Inflammatory macrophage treated with lipopolysaccharide for 1 hour (primary cell): Measurements from ENCODE around the gene UNC5A.

Experiments
- DNase-seq, 2 donors: peaks; one replicate each; pipeline ENCODE4 v3.0.0-alpha.2; 2020 to 2022

The UNC5A gene

DNA sequence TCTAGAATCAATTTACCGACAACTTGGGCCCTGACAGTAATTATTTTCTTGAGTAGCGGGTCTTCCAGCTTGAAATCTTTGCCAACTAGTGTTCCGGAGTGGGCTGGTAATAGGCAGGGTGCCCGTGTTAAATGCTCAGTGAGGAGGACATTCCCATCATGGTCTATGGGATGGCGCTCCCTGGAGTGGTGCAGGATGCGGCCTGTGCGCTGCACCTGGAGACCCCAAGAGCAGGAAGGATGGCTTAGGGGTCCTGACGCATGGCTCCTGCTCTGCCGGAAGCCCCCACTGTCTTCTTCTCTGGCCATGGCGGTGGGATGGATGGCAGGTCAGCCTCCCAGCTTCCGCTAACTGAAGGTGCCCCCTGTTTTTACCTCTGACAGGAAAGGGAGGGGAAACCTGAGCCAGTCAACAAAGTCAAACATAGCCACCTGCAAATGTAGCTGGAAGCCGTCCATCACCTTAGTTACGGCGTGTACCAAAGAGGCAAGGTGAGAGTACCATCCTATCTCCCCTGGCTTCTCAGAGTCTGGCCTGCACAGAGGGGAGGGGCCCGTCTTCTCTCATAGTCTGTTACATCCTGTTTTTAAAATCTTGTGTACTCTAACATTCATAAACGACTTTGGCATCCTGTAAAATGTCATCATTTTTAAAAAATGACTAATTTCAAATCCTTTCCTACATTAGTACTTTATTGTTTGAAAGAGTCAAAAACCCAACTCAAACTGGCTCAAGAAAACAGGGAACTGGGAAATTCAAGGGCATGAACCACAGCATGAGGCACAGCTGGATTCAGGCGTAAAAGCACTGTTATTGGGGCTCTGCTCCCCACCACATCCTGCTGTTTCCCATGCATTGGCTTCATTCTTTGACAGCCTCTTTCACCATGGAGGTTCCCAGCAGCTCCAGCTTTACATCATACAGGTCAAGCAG lies 28.5 kb upstream of the UNC5A start:
- DNase-seq: no peak

DNA sequence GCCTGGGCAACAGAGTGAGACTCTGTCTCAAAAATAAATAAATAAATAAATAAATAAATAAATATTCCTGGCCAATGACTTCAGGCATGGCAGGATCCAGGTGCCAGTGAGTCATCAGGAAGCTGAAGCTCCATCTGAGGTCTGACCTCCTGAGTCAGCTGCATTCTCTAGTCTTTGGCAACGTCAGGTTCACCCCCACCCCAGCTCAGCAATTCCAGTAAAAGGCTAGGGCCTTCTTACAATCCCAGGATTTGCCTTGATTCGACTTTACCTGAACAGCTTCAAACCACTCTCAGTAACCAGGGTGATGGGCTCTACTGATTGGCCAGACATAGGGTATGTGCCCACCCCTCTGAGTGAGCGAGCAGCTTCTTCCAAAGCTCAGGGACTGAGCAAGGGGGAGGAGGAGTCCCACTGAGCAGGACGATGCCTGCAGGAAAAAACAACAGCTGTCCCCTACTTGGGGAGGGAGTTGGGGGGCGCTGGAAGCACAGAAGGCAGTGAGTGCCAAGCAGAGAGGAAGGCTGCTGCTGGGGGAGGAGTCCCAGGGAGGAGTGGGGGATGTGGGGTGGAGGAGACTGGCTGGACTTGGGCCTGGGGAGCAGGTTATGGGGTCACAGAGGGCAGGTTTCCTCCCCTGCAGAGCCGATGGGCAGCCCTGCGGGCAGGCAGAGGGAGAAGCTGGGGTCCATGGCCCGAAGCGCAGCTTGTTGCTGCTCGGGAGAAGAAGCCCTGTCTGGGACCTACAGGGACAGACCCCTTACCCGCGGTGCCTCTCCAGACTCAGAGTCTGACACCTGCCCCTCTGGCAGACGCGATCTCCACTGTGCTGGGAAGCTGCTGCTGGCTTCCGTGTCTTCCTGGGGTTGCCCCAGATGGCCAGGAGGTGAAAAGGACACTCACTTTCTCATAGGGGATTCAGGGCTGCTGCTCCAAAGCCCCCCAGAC lies 25.9 kb upstream of the UNC5A start:
- DNase-seq: no peak

DNA sequence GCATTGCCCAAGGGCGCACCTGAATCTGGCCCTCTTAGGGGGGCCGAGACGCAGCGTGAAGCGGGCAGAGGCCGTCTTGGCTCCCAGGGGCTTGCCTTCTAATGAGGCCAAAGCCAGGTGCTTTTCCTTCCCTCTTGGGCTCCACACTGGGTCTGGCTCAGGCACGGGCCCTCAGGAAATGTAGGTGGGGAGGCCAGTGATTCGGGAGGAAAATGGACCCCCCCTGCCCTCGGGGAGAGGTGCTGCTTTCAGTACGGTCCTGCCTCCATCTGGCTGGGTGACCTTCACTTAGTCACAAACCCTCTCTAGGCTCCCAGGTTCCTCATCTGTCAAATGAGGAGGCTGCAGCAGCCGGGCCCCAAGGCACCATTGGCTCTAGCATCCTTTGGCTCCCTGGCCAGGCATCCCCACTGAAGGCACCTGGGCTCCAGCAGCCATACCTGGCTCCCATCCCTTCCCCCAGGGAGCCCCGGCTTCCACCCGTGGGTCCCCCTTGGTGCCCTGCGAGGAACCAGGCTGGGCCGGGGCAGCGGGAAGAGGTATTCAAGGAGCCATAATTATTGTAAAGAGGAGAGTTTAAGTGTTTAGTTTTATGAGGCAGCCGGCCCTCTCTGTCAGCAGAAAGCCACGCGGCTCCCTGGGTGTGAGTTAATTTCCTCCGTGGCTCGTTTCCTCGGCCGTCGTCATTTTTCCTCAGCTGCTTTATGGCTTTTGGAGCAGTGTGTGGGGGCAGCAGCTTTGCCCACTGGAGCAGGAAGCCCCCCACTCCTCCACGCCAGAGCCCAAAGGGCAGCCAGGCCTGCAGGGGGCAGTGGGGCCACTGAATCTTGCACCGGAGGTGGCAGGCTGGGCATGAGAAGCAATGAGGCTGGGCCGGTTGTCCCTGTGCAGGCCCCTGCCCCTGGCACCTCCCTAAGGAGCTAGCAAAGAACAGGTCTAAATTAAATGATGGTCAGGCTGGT lies 24.9 kb upstream of the UNC5A start:
- DNase-seq: no peak

DNA sequence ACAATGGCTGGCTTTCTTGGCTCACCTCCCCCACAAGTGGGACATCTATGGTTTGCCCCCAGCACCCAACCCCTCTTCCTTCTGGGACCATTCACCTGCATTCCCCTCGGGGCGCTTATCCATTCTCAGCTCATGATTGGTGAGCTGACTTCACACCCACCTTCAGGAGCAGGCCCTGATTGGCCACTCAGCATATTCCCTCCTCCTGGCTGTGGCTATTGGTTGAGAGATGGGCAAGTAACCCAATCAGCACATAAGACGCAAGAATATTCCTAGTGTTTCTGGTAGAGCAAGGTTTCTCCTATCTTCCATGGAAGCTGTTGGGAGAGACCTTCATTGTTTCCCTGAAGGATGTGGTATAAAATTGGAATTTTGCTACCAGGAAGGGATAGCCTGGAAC lies 22.7 kb upstream of the UNC5A start:
- no peak for DNase-seq

DNA sequence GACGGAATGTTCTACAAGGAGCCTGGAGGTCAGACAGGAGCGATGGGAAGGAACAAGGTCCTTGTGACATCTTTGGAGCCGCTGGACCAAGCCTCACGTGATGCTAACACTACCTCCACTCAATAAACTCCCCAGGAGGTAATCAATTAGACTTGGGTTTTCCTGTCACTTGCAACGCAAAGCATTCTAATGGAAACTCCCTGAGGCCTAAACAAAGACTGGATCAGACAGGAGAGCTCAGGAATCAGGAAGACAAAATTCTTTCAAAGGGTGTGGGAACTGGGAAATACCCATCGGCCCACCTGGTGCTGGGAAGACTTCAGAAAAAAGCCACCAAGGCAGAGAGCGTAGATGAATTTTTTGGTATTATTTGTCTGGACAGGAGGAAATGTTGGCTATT lies 22.3 kb upstream of the UNC5A start:
- DNase-seq: no peak

DNA sequence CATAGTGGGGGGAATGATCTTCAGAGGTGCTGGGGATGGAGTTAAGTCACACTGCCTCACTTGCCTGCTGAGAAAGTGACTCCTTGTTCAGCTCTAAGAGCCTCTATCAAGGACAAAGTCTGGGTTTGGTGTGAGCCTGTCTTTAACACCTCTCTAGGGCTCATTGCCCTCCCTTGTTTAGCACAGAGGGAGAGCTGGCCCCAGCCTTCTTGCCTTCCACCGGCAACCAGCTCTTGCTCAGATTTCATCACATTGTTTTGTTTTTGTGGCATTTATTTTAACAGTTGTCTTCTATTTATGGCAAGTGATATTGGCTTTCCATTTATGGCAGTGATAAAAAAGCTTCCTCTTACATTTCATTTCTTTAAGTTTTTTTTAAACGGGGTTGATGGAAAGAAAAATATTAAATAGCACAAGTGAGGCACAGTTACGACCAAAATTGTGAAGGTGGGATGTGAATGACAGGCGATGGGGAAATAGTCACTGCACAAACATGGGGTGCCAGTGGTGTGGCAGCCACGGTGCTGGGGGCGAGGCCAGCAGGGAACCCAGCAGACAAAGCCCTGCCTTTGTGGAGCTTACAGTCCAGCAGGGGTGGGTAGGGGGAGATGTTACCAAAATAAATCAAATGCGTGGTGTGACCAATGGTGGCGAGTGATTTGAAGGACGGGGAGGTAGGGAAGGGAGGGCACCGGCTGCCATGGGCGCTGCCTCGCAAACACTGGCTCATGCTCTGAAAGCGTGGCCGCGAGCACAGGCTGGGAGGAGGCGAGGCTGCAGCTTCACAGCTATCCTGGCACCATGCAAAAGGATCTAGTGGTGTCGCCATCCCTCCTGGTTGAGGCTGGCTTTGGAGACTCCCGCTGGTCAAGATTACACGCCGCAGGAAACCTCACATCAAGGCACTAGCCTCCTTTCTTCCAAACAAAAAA lies 21.2 kb upstream of the UNC5A start:
- DNase-seq: no peak

DNA sequence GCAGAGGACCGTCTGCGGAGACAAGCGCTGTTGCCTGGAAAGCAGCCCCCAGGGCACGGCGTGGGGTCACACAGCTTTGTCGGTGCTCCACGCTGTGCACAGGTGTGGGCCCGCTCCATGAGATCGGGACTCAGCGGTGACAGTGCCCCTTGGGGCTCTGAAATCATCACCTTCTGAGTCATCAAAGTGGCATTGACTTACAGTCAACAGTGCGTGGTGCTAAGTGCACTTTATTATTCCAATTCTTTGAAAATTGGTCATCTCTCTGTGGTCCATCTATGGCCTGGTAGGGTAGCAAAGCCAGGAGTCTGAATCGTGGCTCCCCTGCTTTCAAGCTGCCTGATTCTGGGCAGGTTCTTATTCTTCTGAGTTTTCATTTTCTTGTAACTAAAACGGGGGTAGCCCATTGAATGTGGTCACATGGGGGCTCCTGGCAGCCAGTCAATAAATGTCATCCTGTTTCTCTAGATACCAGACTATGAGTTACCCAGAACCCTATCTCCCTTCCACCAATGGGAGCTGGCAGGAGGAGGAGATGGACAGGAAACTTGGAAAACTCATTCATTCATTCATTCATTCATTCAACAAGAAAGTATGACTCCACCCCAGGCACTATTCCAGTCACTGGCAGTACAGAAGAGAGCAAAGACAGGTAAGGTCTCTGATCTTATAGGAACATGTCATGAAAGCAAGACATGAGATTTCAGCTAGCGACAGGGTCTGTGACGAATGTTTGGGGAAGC lies 20.3 kb upstream of the UNC5A start:
- no peak for DNase-seq

DNA sequence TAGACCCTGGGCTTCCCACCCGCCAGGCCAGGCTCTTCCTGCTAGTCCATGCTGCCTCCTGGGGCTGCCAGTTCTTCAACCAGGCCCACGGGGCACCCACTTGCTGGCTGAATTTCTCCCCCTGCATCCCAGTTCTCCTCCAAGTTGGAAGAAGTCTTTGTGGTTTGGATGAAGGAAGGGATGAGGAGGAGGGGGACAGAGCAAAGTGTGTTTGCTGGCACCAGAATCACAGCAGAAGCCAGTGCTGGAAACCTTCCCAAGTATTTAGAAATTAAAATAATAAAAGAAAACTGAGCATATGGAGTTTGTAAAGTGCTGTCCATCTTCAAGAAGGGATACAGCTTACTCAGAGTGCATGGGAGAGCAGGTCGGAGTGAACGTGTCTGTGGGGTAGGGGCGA lies 19.4 kb upstream of the UNC5A start:
- no peak for DNase-seq

DNA sequence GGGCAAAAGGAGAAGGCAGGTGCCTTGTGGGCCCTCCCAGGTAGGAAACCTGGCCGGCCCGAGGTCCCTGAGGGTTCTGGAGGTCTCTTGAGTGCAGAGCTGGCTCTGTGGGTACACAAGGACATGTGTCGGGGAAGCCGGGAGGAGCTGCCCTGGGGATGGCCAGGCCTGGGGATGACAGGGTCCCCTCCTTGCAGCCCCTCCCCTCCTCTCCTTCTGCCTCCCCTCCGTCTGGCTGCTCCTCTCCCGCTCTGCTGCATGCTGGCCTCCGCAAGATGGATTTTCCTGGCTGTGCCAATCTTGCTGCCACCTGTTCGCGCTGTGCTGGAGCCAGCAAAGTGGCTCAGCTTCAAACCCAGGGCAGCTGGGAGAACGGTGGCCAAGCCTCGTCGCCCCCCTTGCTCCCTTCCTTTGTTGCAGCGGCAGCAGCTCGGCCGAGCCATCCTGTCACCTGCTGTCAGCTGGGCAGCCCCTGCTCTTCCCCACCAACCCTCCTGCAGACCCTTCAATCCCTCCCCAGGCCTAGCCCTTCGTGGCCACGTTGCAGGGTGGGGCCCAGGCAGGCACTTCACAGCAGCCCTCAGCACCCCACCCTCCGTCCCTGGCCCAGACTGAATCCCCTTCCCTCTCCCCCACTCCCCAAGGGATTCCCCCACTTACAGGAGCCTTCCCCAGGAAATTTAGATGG lies 17.6 kb upstream of the UNC5A start:
- no peak for DNase-seq

DNA sequence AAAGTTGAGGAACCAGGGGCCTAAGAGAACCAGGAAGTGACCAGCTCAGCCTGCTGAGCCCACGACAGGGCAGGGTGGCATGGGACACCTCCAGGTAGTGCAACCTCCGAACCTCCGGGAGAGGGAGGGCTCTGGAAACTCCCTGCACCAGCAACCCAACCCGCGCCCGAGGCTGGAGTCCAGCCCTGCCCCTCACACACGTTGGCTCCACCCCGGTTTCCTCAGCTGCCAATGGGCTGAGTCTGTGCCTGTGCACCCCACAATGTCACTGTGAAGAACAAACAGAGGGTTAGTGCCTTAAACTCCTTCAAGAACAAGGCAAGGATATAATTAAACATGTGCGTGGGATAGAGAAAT lies 17.0 kb upstream of the UNC5A start:
- DNase-seq: no peak

DNA sequence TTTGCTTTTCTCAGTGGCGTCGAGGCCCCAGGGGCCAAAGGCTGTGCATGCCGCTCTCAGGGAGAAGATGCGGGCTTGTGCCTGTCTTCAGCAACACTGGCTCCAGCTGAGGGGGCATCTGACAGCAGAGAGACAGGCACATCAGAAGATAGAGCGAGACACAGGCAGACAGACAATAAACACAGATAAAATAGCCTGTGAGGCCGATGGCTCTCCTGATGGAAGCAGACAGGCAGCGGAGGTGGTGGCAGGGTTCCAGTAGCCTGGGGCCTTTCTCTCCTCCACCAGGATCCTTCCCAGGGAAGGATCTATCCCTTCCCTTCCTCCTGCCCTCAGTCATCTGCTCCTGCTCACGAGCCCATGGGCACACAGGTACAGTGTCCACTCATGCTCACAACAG lies 16.6 kb upstream of the UNC5A start:
- DNase-seq: no peak

DNA sequence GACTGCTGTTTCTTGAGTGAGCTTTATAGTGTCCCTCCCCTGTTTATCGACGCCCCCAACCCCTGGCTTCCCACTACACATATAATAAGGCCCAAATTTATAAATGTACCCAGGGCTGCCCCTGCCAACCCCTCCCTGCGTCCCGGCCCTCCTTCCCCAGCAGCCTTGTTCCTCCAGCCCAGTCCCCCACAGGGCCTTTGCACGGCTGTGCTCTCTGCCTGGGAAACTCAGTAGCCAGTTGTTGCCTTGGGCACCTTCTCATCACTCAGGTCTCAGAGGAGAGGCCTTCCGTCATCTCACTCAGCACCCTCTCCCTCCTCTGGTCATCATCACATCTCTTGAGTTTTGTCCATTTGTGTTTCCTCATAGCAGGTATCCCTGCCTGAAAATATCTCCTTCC lies 15.8 kb upstream of the UNC5A start:
- DNase-seq: no peak

DNA sequence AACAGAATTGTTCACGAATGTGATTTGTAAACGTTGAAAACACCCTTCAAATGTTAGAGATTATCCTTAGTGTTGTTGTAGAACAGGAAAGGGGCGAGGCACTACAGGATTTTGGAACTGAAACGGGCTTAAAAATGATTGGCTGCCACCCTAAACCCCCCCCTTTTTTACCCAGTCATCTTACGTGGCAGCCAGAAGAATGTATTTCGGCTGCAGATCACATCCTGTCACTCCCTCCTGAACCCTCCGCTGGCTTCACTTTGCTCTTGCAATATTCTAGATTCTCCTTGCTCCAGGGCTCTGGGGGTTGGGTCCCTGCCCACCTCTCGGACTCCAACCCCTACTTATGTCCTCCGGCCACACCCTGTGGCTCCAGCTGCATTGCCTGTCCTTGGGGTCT lies 13.9 kb upstream of the UNC5A start:
- DNase-seq: no peak

DNA sequence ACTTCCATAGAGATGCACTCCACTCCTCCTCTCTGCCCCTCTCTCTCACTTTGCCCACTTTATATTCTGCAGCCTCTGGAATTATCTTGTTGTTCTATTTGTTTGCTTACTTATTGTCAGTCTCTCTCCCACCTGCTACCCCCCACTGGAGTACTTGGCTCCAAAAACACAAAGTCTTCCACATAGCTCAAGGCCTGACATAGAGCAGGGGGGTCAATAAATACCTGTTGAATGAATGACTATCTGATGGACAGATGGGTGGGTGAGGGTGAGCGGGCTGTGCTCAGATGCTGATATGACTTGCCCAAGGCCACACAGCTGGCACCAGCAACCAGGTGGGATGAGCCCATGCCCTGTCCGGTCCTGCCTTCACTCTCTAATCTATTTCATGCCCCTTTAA lies 13.4 kb upstream of the UNC5A start:
- DNase-seq: no peak

DNA sequence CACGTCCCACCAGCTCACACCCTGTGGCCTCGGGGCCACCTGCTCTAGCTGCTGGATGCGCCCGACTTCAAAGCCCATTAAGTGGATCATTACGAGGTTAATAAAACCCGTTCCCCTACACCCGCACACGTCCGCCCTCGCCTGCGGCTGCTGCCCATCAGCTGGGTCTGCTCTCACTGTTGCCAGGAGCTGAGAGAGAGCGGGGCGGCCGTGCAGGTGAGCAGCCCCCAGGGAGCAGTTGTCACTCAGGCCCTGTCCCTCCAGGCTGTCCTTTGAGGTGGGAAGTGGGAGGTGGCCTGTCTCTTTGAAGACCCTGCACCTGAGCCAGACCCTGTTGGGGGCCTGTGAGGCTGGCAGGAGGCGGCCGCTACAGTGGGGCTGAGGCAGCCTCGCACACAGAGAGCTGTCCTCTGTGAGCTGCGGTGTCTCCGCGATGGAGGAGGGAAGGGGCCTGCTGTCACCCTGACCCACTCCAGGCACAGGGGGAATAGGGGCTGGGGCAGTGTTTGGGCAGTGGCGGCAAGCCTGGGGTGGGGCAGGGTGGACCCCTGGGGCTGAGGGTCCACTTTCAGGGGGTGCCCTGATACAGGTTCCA lies 12.8 kb upstream of the UNC5A start:
- no peak for DNase-seq

DNA sequence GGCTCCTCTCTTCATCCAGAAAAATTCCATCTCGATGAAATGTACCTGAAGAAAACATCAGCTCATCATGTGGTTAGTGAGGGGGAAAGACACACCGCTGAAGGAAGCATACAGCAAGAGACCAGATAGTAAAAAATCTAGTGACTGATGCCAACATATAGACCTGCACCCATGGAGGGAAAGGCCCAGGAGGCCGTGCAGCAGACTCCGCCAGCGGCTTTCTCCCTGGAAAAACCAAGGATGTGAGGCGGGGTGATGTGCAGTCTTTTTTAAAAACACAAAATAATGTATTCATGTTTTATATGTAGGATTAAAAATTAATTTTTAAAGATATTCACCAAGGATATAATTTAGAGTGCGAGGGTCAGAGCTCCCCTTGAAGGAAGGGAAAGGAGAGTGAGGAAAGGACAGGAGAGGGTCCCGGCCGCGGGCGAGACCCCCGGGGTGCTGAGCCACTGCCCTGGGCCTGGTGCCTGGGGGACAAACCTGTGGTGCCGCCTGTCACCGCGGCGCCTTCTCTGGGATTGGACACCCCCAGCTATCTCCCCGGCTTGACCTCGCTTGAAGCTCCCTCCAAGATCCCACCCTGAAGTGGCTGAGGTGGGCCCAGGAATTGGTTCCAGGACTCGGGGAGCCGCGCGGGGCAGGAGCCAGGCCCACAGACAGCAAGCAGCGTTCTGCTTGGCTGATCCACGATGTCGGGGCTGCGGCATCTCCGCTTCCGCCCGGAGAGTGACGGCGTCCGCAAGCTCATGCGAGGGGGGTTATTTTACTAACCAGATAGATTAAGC lies 12.1 kb upstream of the UNC5A start:
- DNase-seq: no peak

DNA sequence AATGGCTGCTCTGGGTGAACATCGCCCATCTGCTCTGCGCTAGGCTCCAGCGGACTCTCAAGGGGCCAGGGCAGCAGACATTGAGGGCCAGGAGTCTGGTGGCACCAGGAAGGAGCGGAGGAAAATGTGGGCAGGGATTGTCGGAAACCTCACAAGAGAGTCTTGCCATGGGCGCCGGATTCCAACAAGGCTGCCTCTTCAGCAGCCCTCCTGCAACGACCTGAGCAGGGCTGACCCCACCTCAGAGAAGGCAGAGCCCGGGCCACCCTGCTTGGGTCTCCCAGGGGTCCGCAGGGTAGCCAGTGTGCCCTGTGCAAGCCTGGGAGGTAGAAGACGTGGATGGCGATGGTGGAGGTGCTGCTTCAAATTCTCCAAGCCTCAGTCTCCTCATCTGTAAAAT lies 11.4 kb upstream of the UNC5A start:
- no peak for DNase-seq

DNA sequence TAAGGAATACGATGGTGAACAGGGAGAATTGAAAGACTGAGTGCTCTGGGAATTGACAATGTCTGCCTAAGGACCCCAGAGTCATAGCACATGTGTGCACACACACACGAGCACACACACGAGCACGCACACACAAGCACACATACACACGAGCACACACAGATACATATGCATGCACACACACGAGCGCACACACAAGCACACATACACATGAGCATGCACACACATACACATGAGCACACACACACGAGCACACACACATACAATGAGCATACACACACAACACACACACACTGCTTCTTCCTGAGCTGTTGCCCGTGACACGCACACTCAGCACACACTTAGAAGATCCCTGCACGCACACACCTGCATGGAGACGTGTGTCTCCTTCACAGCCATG lies 10.9 kb upstream of the UNC5A start:
- DNase-seq: no peak

DNA sequence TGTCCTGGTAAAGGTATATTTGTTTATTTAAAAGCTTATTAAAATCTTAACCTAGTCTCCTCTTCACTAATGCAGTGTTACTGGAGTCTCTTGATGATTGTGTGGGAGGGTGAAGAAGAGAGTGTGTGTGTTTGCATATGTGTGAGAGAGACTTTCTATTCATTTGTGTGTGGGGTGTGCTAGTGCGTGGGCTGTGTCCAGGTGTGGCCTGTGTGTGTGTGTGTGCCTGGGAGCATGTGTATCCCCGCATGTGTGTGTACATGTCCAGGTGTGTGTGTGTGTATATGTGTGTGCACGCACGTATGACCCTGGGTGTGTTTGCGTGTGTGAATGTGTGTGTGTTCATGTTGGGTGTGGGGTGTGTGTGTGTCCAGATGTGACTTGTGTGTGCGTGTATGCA lies 10.3 kb upstream of the UNC5A start:
- no peak for DNase-seq
